Lower leg skin (tissue), 3 donors: Measurements from ENCODE around the gene OR5A2.

ENCODE experiments used
- CTCF ChIP-seq, 3 donors: fragments of 450-650 bp; IDR thresholded peaks; one replicate each; pipeline ENCODE4 v1.5.1; 2016; ENCODE audit warnings: antibody characterized with exemption in 3 of 3, mild to moderate bottlenecking in 3 of 3, moderate library complexity in 2 of 3
- POLR2A ChIP-seq, 2 donors: fragments of 450-650 bp; IDR thresholded peaks; one replicate each; pipeline ENCODE4 v1.6.1; 2016 to 2017; ENCODE audit warnings: antibody characterized with exemption in 2 of 2, mild to moderate bottlenecking in 1 of 2, moderate library complexity in 1 of 2

GRCh38 chr11:59413646-59414045, 12.6 kb downstream of the OR5A2 start:
- TF ChIP-seq CTCF (IDR thresholded peaks at IDR 0.05): no peak
- TF ChIP-seq POLR2A (IDR thresholded peaks at IDR 0.05): no peak
